HepG2 (cell line): ENCODE data around the gene HPS3. TPM values are rescaled to one million over a fixed set of nuclear protein-coding genes. Genes with fewer than 3 reads are reported as not detected.

Experiments used
- ATAC-seq: fragments of 200-7000 bp; cut with Tn5 transposase; 3 replicates; pipeline ENCODE4 v1.9.1; 2020; ENCODE audit warnings: mild to moderate bottlenecking, moderate library complexity
- BruUV-seq: library from RNA; stranded (reverse); fragments of 400-500 nt; replicated peaks from 2 replicates; lab custom pipeline; 2021; lab: Mats Ljungman, UMichigan
- CTCF ChIA-PET: fragments of 300-600 bp; formaldehyde crosslinking; extraction: SDS; loops from one replicate; lab custom pipeline; 2021; ENCODE audit warnings: low total read pairs, inconsistent platforms, low intra/inter-chr PET ratio; lab: Yijun Ruan, JAX
- POLR2A ChIA-PET: fragments of 350-600 bp; sonication (Branson Sonifier 250); formaldehyde crosslinking; loops from one replicate; lab custom pipeline; 2020; ENCODE audit warnings: antibody characterized with exemption, inconsistent platforms; lab: Yijun Ruan, JAX
- DNase-seq: peaks from one replicate; pipeline ENCODE4 v3.0.0-alpha.2; 2015; ENCODE audit warnings: low spot score
- FAIRE-seq: peaks from 3 replicates; lab custom pipeline; 2011; peaks lifted over from hg19 to GRCh38; lab: Jason Lieb, UNC
- H2AFZ ChIP-seq: one replicate; pipeline ENCODE4 v1.6.1; 2011; ENCODE audit warnings: low read length, inconsistent platforms
- H3K27ac ChIP-seq: fragments of 300-600 bp; 3 replicates; pipeline ENCODE4 v1.8.0; 2011; ENCODE audit warnings: mixed run types, mild to moderate bottlenecking, mixed read lengths, low read length, inconsistent platforms; ENCODE audit not compliant: insufficient read depth; ENCODE audit errors: extremely low read length
- H3K27me3 ChIP-seq, 2 experiments: fragments of 200-600 bp in 1 of 2; 2 replicates in 1 of 2; 3 replicates in 1 of 2; pipeline versions ENCODE4 v1.6.0 to v1.8.0; 2011; ENCODE audit warnings: low read length in 2 of 2, mild to moderate bottlenecking in 2 of 2, moderate library complexity in 2 of 2, inconsistent platforms in 1 of 2; ENCODE audit not compliant: insufficient read depth in 2 of 2, control insufficient read depth in 1 of 2
- H3K36me3 ChIP-seq, 2 experiments: fragments of 200-600 bp in 1 of 2; replicated peaks in 1 of 2; 2 replicates in 1 of 2; 3 replicates in 1 of 2; pipeline versions ENCODE4 v1.5.1 to v1.8.0; 2011; ENCODE audit warnings: low read length in 2 of 2, inconsistent platforms in 1 of 2; ENCODE audit not compliant: insufficient read depth in 2 of 2, control insufficient read depth in 1 of 2
- H3K4me1 ChIP-seq: 2 replicates; pipeline ENCODE4 v1.5.1; 2012; ENCODE audit warnings: low read length, inconsistent platforms; ENCODE audit not compliant: insufficient read depth
- H3K4me2 ChIP-seq: 2 replicates; pipeline ENCODE4 v1.6.0; 2011; ENCODE audit warnings: low read depth, low read length, inconsistent platforms
- H3K4me3 ChIP-seq, 3 experiments: fragments of 200-600 bp in 1 of 3; sonication (generic), shearing (Covaris generic) in 1 of 3; replicated peaks in 1 of 3; 2 replicates each; pipeline ENCODE4 v1.5.1; 2011 to 2016; ENCODE audit warnings: low read length in 3 of 3, inconsistent platforms in 2 of 3, low read depth in 2 of 3, mild to moderate bottlenecking in 2 of 3, control low read depth in 1 of 3, mixed read lengths in 1 of 3; ENCODE audit not compliant: insufficient read depth in 1 of 3
- H3K79me2 ChIP-seq: one replicate; pipeline ENCODE4 v1.6.1; 2011; ENCODE audit warnings: low read length, inconsistent platforms; ENCODE audit not compliant: insufficient read depth
- H3K9ac ChIP-seq: 2 replicates; pipeline ENCODE4 v1.6.0; 2011; ENCODE audit warnings: mild to moderate bottlenecking, low read depth, low read length, inconsistent platforms; ENCODE audit not compliant: insufficient read depth
- H3K9me3 ChIP-seq: 2 replicates; pipeline ENCODE4 v1.5.1; 2012; ENCODE audit warnings: mild to moderate bottlenecking, low read length
- H4K20me1 ChIP-seq: 2 replicates; pipeline ENCODE4 v1.6.0; 2011; ENCODE audit warnings: inconsistent platforms, mild to moderate bottlenecking, low read length, moderate library complexity; ENCODE audit not compliant: insufficient read depth
- AGO1 ChIP-seq: fragments of 200-400 bp; formaldehyde crosslinking; IDR thresholded peaks from 2 replicates; pipeline ENCODE4 v1.6.1; 2017; ENCODE audit warnings: mild to moderate bottlenecking, low read depth, low read length, moderate library complexity; ENCODE audit not compliant: poor library complexity, severe bottlenecking
- ATRX ChIP-seq: sonication (generic); formaldehyde crosslinking; IDR thresholded peaks from 2 replicates; pipeline ENCODE4 v1.4.0; 2020; ENCODE audit warnings: missing genetic modification reagents, borderline replicate concordance
- CEBPB ChIP-seq: IDR thresholded peaks from 2 replicates; pipeline ENCODE4 v1.6.1; 2011; ENCODE audit warnings: low read depth, low read length, improper control_type of control experiment, borderline replicate concordance
- DR1 ChIP-seq: sonication (generic); formaldehyde crosslinking; IDR thresholded peaks from 2 replicates; pipeline ENCODE4 v1.8.0; 2021; ENCODE audit warnings: mild to moderate bottlenecking, missing genetic modification reagents, inconsistent platforms
- FOXO4 ChIP-seq: sonication (generic); formaldehyde crosslinking; conservative IDR thresholded peaks from 2 replicates; pipeline ENCODE4 v1.8.1; 2023; ENCODE audit warnings: missing genetic modification reagents
- GATAD2A ChIP-seq: IDR thresholded peaks from 2 replicates; pipeline ENCODE4 v1.6.1; 2016
- HNRNPUL1 ChIP-seq: fragments of 200-400 bp; formaldehyde crosslinking; IDR thresholded peaks from 2 replicates; pipeline ENCODE4 v1.6.1; 2017; ENCODE audit warnings: low read depth, mild to moderate bottlenecking, low read length, moderate library complexity
- IKZF4 ChIP-seq: sonication (generic); formaldehyde crosslinking; IDR thresholded peaks from 2 replicates; pipeline ENCODE4 v1.5.1; 2020; ENCODE audit warnings: borderline replicate concordance, mild to moderate bottlenecking, low read depth, missing genetic modification reagents; ENCODE audit errors: not compliant biosample characterization
- MEIS2 ChIP-seq: sonication (generic); formaldehyde crosslinking; IDR thresholded peaks from 2 replicates; pipeline ENCODE4 v1.9.0; 2021; ENCODE audit warnings: mild to moderate bottlenecking, missing genetic modification reagents
- NFE2L1 ChIP-seq: sonication (generic); formaldehyde crosslinking; IDR thresholded peaks from 2 replicates; pipeline ENCODE4 v1.4.0; 2020; ENCODE audit warnings: missing genetic modification reagents, mild to moderate bottlenecking, borderline replicate concordance
- NR2C2 ChIP-seq: sonication (generic); formaldehyde crosslinking; IDR thresholded peaks from 2 replicates; pipeline ENCODE4 v1.4.0; 2020; ENCODE audit warnings: missing genetic modification reagents, mild to moderate bottlenecking, moderate library complexity, borderline replicate concordance
- TBX2 ChIP-seq: sonication (generic); formaldehyde crosslinking; IDR thresholded peaks from 2 replicates; pipeline ENCODE4 v1.5.0; 2020; ENCODE audit warnings: missing genetic modification reagents, mild to moderate bottlenecking, borderline replicate concordance
- TP53 ChIP-seq: sonication (generic); formaldehyde crosslinking; conservative IDR thresholded peaks from 2 replicates; pipeline ENCODE4 v1.4.0; 2020; ENCODE audit warnings: missing genetic modification reagents
- ZFP36 ChIP-seq: fragments of 150-350 bp; IDR thresholded peaks from 2 replicates; pipeline ENCODE4 v1.6.1; 2018; ENCODE audit warnings: borderline replicate concordance, low read length, low read depth; ENCODE audit not compliant: partially characterized antibody
- ZMYM3 ChIP-seq: sonication (generic); formaldehyde crosslinking; IDR thresholded peaks from 2 replicates; pipeline ENCODE4 v1.5.1; 2020; ENCODE audit warnings: mild to moderate bottlenecking, missing genetic modification reagents
- ZNF317 ChIP-seq: sonication (generic); formaldehyde crosslinking; IDR thresholded peaks from 2 replicates; pipeline ENCODE4 v1.5.0; 2020; ENCODE audit warnings: mild to moderate bottlenecking, missing genetic modification reagents
- ZNF44 ChIP-seq: sonication (generic); formaldehyde crosslinking; IDR thresholded peaks from 2 replicates; pipeline ENCODE4 v1.5.1; 2020; ENCODE audit warnings: mild to moderate bottlenecking, missing genetic modification reagents
- ZNF549 ChIP-seq: sonication (generic); formaldehyde crosslinking; IDR thresholded peaks from 2 replicates; pipeline ENCODE4 v1.5.0; 2020; ENCODE audit warnings: missing genetic modification reagents
- ZNF552 ChIP-seq: sonication (generic); formaldehyde crosslinking; IDR thresholded peaks from 2 replicates; pipeline ENCODE4 v1.9.0; 2022; ENCODE audit warnings: missing genetic modification reagents, mild to moderate bottlenecking, borderline replicate concordance
- ZNF766 ChIP-seq: sonication (generic); formaldehyde crosslinking; IDR thresholded peaks from 2 replicates; pipeline ENCODE4 v1.5.0; 2020; ENCODE audit warnings: missing genetic modification reagents, borderline replicate concordance
- WGBS: methylation state at CpG from one replicate; pipeline ENCODE4 v1.1.6; 2017; ENCODE audit warnings: low lambda C conversion rate; 5-methylcytosine and 5-hydroxymethylcytosine counted together
- in situ Hi-C: cut with HindIII; loops from 2 replicates; pipeline ENCODE4 v1.10.0; 2017; ENCODE audit warnings: low pct_unique_long_range_greater_than_20kb; ENCODE audit not compliant: extremely low pct_ligation_motif_present
- intact Hi-C: fragments of 100-400 bp; cut with micrococcal nuclease; formaldehyde crosslinking; loops from one replicate; pipeline ENCODE4 v1.10.0; 2022; ENCODE audit not compliant: unreplicated experiment
- polyA plus RNA-seq, 8 experiments: library from polyadenylated mRNA; depleted of rRNA in 3 of 8; stranded (reverse) in 7 of 8; unstranded in 1 of 8; fragments of >200 nt; fragmentation: Illumina TruSeq in 4 of 8; extraction: Trizol in 4 of 8; gene quantifications; 2 replicates each; pipeline versions ENCODE4 v1.2.1 to v1.2.3, GENCODE V29; 2011 to 2016; ENCODE audit warnings: low read depth in 4 of 8, missing spikeins in 1 of 8, mixed read lengths in 1 of 8; ENCODE audit not compliant: insufficient read depth in 1 of 8
- total RNA-seq, 5 experiments: library from RNA; depleted of rRNA; stranded (reverse); fragments of >200 nt; fragmentation: Illumina TruSeq; extraction: Trizol; gene quantifications; 2 replicates each; pipeline ENCODE4 v1.2.3, GENCODE V29; 2016; ENCODE audit warnings: low read depth in 1 of 5
- TF ChIP-seq, protein P1 (sequence below): sonication (generic); formaldehyde crosslinking; IDR thresholded peaks from 2 replicates; pipeline ENCODE4 v1.8.0; 2022; ENCODE audit warnings: mild to moderate bottlenecking, missing genetic modification reagents, moderate library complexity
- TF ChIP-seq, protein P2 (sequence below): sonication (generic); formaldehyde crosslinking; IDR thresholded peaks from 2 replicates; pipeline ENCODE4 v1.4.0; 2020; ENCODE audit warnings: missing genetic modification reagents; ENCODE audit errors: not compliant biosample characterization

HPS3 gene
- total and polyA plus RNA-seq, 2 of the 13 experiments (the other 11 are each of a cell fraction or from before 2014, with no cell fraction given), result 9.5 to 18.9 TPM

DNA sequence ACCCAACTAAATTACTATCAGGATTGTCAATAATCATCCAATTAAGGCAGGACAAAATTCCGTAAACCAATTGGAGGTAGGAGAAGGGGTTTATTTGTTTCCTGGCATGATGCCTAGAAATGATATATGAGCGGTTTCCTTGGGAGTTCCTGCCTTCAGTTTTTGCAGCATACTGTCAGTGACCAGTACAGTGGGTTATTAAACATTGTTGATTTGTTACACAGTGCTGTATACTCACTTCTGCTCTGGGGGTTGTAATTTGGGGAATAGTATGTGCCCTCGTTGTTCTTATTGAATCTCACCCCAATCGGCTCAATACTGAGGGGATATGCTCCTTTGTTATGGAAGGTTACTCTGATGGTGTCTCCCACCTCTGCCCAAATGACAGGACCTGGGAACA lies 70.0 kb downstream of the HPS3 start (continued):
- no peak for TF ChIP-seq FOXO4 (CRISPR knock-in tag)
- no peak for TF ChIP-seq DR1 (CRISPR knock-in tag)
- no peak for TF ChIP-seq NR2C2 (CRISPR knock-in tag)
- TF ChIP-seq ZMYM3 (CRISPR knock-in tag), result no peak
- no peak for TF ChIP-seq TP53 (CRISPR knock-in tag)
- no peak for TF ChIP-seq NFE2L1
- TF ChIP-seq ZNF549, result no peak
- no peak for TF ChIP-seq ZNF317 (CRISPR knock-in tag)

- FAIRE-seq (no peak), DNase-seq (no peak), ATAC-seq (no peak)
- Histone ChIP-seq H3K27ac (no peak overlapping the region), H3K9me3 (no peaks in the 10 kb centered on the region), H2AFZ (no peak overlapping the region), H3K27me3 (no peaks in the 10 kb centered on the region), H3K9ac (no peak overlapping the region), H3K79me2 (peaks cover 7% of the 10 kb centered on the region), H4K20me1 (0 out of 2 replicates have a peak, but pooled peaks cover 5% of the 10 kb centered on the region), H3K36me3 (peaks cover 19 to 80% of the 10 kb centered on the region in 2 experiments), H3K4me3 (no peak overlapping the region), H3K4me2 (no peak overlapping the region), H3K4me1 (peaks cover 48% of the 10 kb centered on the region)
- TF ChIP-seq ATRX (CRISPR knock-in tag), result no peak
- TF ChIP-seq, protein P1, sequence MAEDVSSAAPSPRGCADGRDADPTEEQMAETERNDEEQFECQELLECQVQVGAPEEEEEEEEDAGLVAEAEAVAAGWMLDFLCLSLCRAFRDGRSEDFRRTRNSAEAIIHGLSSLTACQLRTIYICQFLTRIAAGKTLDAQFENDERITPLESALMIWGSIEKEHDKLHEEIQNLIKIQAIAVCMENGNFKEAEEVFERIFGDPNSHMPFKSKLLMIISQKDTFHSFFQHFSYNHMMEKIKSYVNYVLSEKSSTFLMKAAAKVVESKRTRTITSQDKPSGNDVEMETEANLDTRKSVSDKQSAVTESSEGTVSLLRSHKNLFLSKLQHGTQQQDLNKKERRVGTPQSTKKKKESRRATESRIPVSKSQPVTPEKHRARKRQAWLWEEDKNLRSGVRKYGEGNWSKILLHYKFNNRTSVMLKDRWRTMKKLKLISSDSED (CRISPR knock-in tag), result no peak
- no peak for TF ChIP-seq ZNF552 (CRISPR knock-in tag)
- TF ChIP-seq MEIS2 (CRISPR knock-in tag), result no peak
- TF ChIP-seq ZNF44, result no peak
- TF ChIP-seq HNRNPUL1, result no peak
- TF ChIP-seq GATAD2A (CRISPR knock-in tag), result no peak
- no peak for TF ChIP-seq ZNF766 (CRISPR knock-in tag)
- TF ChIP-seq TBX2 (CRISPR knock-in tag), result no peak
- TF ChIP-seq CEBPB, result no peak
- TF ChIP-seq, protein P2, sequence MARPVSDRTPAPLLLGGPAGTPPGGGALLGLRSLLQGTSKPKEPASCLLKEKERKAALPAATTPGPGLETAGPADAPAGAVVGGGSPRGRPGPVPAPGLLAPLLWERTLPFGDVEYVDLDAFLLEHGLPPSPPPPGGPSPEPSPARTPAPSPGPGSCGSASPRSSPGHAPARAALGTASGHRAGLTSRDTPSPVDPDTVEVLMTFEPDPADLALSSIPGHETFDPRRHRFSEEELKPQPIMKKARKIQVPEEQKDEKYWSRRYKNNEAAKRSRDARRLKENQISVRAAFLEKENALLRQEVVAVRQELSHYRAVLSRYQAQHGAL, result no peak
- TF ChIP-seq AGO1, result no peak
- TF ChIP-seq IKZF4 (CRISPR knock-in tag), result no peak
- TF ChIP-seq ZFP36, result no peak
- CTCF ChIA-PET, result no interaction called here
- no TSS peak for BruUV-seq
- WGBS, result 97% methylated on average over 3 of the region's 3 CpGs
- POLR2A ChIA-PET, result interaction anchor here (1.1 to 1.3 kb wide), 2 partner anchors 33 to 75 kb away, joined by 3 to 4 read pairs; partner anchors contain the start of gene HPS3
- intact Hi-C loops (loop anchor here (1.0 to 2.0 kb wide), 2 partner anchors 11 to 69 kb away; no protein-coding TSS in a partner anchor), in situ Hi-C loops (no loop called here)
These were observed 74.3 kb downstream of the HPS3 start for GRCh38 chr3:149203758-149204157.
